Endothelial cell of hepatic sinusoid (primary cell): Measurements from ENCODE around the gene PXYLP1.

Experiments used
- in situ Hi-C: cut with HindIII; loops from 2 replicates; pipeline ENCODE4 v1.10.0; 2017; ENCODE audit warnings: low sequenced_read_pairs

PXYLP1 gene

GRCh38 chr3:141246958-141247301, 15.3 kb downstream of the PXYLP1 start:
- in situ Hi-C loops, result no loop called here

GRCh38 chr3:141248064-141248463, 16.4 kb downstream of the PXYLP1 start:
- in situ Hi-C loops, result no loop called here

GRCh38 chr3:141249041-141249440, 17.4 kb downstream of the PXYLP1 start:
- in situ Hi-C loops, result no loop called here

GRCh38 chr3:141250342-141250741, 18.7 kb downstream of the PXYLP1 start:
- in situ Hi-C loops, result no loop called here

GRCh38 chr3:141250828-141251227, 19.2 kb downstream of the PXYLP1 start:
- in situ Hi-C loops, result no loop called here

- in situ Hi-C loops, result no loop called here
These were observed 21.7 kb downstream of the PXYLP1 start for GRCh38 chr3:141253326-141253725.

GRCh38 chr3:141253811-141254210, 22.2 kb downstream of the PXYLP1 start:
- in situ Hi-C loops, result no loop called here

- in situ Hi-C loops, result no loop called here
These were observed 23.7 kb downstream of the PXYLP1 start for GRCh38 chr3:141255137-141255845.

GRCh38 chr3:141255846-141256261, 24.2 kb downstream of the PXYLP1 start:
- in situ Hi-C loops, result no loop called here

- in situ Hi-C loops, result no loop called here
These were observed 25.2 kb downstream of the PXYLP1 start for GRCh38 chr3:141256820-141257219.

- in situ Hi-C loops, result no loop called here
These were observed 26.3 kb downstream of the PXYLP1 start for GRCh38 chr3:141257961-141258360.

- in situ Hi-C loops, result no loop called here
These were observed 27.3 kb downstream of the PXYLP1 start for GRCh38 chr3:141258973-141259372.

GRCh38 chr3:141259821-141260629, 28.4 kb downstream of the PXYLP1 start:
- in situ Hi-C loops, result no loop called here

GRCh38 chr3:141260630-141260927, 29.0 kb downstream of the PXYLP1 start:
- in situ Hi-C loops, result no loop called here

- in situ Hi-C loops, result no loop called here
These were observed 30.1 kb downstream of the PXYLP1 start for GRCh38 chr3:141261472-141262307.

GRCh38 chr3:141262308-141262705, 30.7 kb downstream of the PXYLP1 start:
- in situ Hi-C loops, result no loop called here

- in situ Hi-C loops, result no loop called here
These were observed 34.6 kb downstream of the PXYLP1 start for GRCh38 chr3:141266186-141266585.

GRCh38 chr3:141266797-141267555, 35.4 kb downstream of the PXYLP1 start:
- in situ Hi-C loops, result no loop called here

- in situ Hi-C loops, result no loop called here
These were observed 36.0 kb downstream of the PXYLP1 start for GRCh38 chr3:141267629-141268028.

GRCh38 chr3:141268306-141268705, 36.7 kb downstream of the PXYLP1 start:
- in situ Hi-C loops, result no loop called here

- in situ Hi-C loops, result no loop called here
These were observed 37.2 kb downstream of the PXYLP1 start for GRCh38 chr3:141268791-141269190.
